ENCODE results near the gene NPPA. TPM values are rescaled to one million over a fixed set of nuclear protein-coding genes. Genes with fewer than 3 reads are reported as not detected.

The NPPA gene
- total and polyA plus RNA-seq, 9 of the 15 experiments (the other 6 are each of a cell fraction or from before 2014, with no cell fraction given), result not detected

DNA sequence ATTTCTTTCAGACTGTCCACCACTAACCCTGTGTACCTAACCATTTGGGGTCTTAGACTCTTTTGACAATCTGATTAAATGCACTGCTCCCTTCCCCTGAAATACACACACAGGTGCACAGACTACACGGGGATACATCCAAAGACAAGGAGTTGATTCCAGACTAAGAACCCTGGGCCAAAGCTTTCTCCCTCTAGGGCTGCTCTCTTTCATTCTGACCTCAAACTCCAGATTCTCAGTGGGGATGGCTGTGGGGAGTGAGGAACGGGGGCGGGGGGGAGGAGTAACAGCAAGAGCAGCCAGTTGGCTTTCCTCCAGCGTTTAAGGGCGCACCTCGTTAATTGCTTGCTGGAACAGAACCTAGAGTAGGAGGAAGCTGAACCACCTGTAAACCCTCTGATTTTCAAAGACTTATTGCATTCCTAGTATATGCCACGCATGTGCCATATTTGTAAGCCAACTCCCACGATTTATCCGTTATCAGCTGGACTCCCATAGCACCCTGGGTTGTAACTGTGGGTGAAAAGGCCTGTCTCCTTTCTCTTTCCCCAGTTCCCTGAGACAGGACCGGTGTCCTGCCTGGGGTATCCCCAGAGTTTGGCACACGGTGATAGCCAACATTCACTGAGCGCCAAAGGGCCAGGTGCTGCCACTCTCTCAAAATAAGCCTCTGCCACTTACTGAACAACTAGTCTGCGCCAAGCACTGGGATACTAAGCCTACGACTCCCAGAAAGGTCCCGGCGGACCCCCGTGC lies 42.7 kb downstream of the NPPA start (continued):
- peak; percentile 5; the same call in 1 of the 2 replicates for TF ChIP-seq MEF2A (IDR thresholded peaks at IDR 0.05; ENCODE audit: control insufficient read depth, low read depth, low read length)
- peak; percentile 18; the same call in 1 of the 2 replicates for TF ChIP-seq DMBX1 (CRISPR knock-in tag; IDR thresholded peaks at IDR 0.05; ENCODE audit: borderline replicate concordance)
- TF ChIP-seq POLR2AphosphoS5 (IDR thresholded peaks at IDR 0.05; ENCODE audit: control insufficient read depth, insufficient read depth, low read depth, low read length), result peak; percentile 66; the same call in 1 of the 2 replicates
- TF ChIP-seq, protein P1, sequence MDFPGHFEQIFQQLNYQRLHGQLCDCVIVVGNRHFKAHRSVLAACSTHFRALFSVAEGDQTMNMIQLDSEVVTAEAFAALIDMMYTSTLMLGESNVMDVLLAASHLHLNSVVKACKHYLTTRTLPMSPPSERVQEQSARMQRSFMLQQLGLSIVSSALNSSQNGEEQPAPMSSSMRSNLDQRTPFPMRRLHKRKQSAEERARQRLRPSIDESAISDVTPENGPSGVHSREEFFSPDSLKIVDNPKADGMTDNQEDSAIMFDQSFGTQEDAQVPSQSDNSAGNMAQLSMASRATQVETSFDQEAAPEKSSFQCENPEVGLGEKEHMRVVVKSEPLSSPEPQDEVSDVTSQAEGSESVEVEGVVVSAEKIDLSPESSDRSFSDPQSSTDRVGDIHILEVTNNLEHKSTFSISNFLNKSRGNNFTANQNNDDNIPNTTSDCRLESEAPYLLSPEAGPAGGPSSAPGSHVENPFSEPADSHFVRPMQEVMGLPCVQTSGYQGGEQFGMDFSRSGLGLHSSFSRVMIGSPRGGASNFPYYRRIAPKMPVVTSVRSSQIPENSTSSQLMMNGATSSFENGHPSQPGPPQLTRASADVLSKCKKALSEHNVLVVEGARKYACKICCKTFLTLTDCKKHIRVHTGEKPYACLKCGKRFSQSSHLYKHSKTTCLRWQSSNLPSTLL (IDR thresholded peaks at IDR 0.05), result no peak
- peak; percentile 13; the same call in 1 of the 2 replicates for TF ChIP-seq SOX6 (IDR thresholded peaks at IDR 0.05)
- peak; percentile 35; the same call in 1 of the 2 replicates for TF ChIP-seq ZBED1 (IDR thresholded peaks at IDR 0.05)
- TF ChIP-seq RUNX1 (IDR thresholded peaks at IDR 0.05; ENCODE audit: low read depth), result no peak
- TF ChIP-seq NR2F6 (CRISPR knock-in tag; IDR thresholded peaks at IDR 0.05), result peak; percentile 5; the same call in 1 of the 2 replicates
- TF ChIP-seq, protein P2, sequence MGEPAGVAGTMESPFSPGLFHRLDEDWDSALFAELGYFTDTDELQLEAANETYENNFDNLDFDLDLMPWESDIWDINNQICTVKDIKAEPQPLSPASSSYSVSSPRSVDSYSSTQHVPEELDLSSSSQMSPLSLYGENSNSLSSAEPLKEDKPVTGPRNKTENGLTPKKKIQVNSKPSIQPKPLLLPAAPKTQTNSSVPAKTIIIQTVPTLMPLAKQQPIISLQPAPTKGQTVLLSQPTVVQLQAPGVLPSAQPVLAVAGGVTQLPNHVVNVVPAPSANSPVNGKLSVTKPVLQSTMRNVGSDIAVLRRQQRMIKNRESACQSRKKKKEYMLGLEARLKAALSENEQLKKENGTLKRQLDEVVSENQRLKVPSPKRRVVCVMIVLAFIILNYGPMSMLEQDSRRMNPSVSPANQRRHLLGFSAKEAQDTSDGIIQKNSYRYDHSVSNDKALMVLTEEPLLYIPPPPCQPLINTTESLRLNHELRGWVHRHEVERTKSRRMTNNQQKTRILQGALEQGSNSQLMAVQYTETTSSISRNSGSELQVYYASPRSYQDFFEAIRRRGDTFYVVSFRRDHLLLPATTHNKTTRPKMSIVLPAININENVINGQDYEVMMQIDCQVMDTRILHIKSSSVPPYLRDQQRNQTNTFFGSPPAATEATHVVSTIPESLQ (CRISPR knock-in tag; IDR thresholded peaks at IDR 0.05), result 0 out of 2 replicates have a peak, but pooled peaks have one; percentile 8
- TF ChIP-seq, protein P3, sequence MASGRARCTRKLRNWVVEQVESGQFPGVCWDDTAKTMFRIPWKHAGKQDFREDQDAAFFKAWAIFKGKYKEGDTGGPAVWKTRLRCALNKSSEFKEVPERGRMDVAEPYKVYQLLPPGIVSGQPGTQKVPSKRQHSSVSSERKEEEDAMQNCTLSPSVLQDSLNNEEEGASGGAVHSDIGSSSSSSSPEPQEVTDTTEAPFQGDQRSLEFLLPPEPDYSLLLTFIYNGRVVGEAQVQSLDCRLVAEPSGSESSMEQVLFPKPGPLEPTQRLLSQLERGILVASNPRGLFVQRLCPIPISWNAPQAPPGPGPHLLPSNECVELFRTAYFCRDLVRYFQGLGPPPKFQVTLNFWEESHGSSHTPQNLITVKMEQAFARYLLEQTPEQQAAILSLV (tag; IDR thresholded peaks at IDR 0.05), result no peak
- TF ChIP-seq, protein P4, sequence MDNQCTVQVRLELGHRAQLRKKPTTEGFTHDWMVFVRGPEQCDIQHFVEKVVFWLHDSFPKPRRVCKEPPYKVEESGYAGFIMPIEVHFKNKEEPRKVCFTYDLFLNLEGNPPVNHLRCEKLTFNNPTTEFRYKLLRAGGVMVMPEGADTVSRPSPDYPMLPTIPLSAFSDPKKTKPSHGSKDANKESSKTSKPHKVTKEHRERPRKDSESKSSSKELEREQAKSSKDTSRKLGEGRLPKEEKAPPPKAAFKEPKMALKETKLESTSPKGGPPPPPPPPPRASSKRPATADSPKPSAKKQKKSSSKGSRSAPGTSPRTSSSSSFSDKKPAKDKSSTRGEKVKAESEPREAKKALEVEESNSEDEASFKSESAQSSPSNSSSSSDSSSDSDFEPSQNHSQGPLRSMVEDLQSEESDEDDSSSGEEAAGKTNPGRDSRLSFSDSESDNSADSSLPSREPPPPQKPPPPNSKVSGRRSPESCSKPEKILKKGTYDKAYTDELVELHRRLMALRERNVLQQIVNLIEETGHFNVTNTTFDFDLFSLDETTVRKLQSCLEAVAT (IDR thresholded peaks at IDR 0.05), result peak; percentile 82 to 86; a peak in 2 of 4 replicates
- TF ChIP-seq, protein P5, sequence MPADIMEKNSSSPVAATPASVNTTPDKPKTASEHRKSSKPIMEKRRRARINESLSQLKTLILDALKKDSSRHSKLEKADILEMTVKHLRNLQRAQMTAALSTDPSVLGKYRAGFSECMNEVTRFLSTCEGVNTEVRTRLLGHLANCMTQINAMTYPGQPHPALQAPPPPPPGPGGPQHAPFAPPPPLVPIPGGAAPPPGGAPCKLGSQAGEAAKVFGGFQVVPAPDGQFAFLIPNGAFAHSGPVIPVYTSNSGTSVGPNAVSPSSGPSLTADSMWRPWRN (IDR thresholded peaks at IDR 0.05; ENCODE audit: low read depth), result 0 out of 2 replicates have a peak, but pooled peaks have one; percentile 5
- TF ChIP-seq MYNN (IDR thresholded peaks at IDR 0.05), result peak; percentile 43; the same call in 1 of the 2 replicates
- no peak for TF ChIP-seq MYNN (CRISPR knock-in tag; IDR thresholded peaks at IDR 0.05)
- no peak; the same call in 1 of the 2 replicates for TF ChIP-seq SP1 (CRISPR knock-in tag; IDR thresholded peaks at IDR 0.05)
- peak; percentile 69; the same call in 1 of the 2 replicates for TF ChIP-seq ARID2 (IDR thresholded peaks at IDR 0.05)
- TF ChIP-seq FOXJ2 (tag; IDR thresholded peaks at IDR 0.05), result no peak
- TF ChIP-seq RNF2 (IDR thresholded peaks at IDR 0.05), result 0 out of 2 replicates have a peak, but pooled peaks have one; percentile 61
- 0 out of 2 replicates have a peak, but pooled peaks have one; percentile 17 for TF ChIP-seq ZNF311 (CRISPR knock-in tag; IDR thresholded peaks at IDR 0.05)
- no peak for TF ChIP-seq ZNF699 (CRISPR knock-in tag; IDR thresholded peaks at IDR 0.05; ENCODE audit: insufficient replicate concordance)
- TF ChIP-seq SLC30A9 (CRISPR knock-in tag; IDR thresholded peaks at IDR 0.05), result no peak
- TF ChIP-seq KLF10 (CRISPR knock-in tag; IDR thresholded peaks at IDR 0.05), result peak; percentile 15; the same call in 1 of the 2 replicates

All from K562 (cell line).